GM23338 (cell line): ENCODE results near the gene XRCC5. TPM values are rescaled to one million over a fixed set of nuclear protein-coding genes. Genes with fewer than 3 reads are reported as not detected.

Source experiments
- ATAC-seq: fragments of 200-7000 bp; cut with Tn5 transposase; 3 replicates; pipeline ENCODE4 v1.9.1; 2020
- DNase-seq: peaks from one replicate; pipeline ENCODE4 v3.0.0-alpha.2; 2015; ENCODE audit warnings: low spot score
- H2AFZ ChIP-seq: fragments of 200-600 bp; sonication (generic); 2 replicates; pipeline ENCODE4 v1.8.0; 2016; ENCODE audit warnings: antibody characterized with exemption, mild to moderate bottlenecking, moderate library complexity
- H3F3A ChIP-seq: fragments of 200-600 bp; sonication (generic); replicated peaks from 2 replicates; pipeline ENCODE4 v1.8.0; 2017; ENCODE audit warnings: antibody characterized with exemption, mixed run types, low read depth
- H3K27ac ChIP-seq: fragments of 200-600 bp; sonication (generic); 2 replicates; pipeline ENCODE4 v1.6.1; 2016; ENCODE audit warnings: low read depth
- H3K27me3 ChIP-seq: fragments of 200-600 bp; sonication (generic); 2 replicates; pipeline ENCODE4 v1.8.0; 2016; ENCODE audit warnings: mild to moderate bottlenecking, mixed run types, moderate library complexity; ENCODE audit not compliant: insufficient read depth
- H3K36me3 ChIP-seq: fragments of 200-600 bp; sonication (generic); 2 replicates; pipeline ENCODE4 v1.8.0; 2016; ENCODE audit warnings: mild to moderate bottlenecking; ENCODE audit not compliant: insufficient read depth
- H3K4me1 ChIP-seq: fragments of 200-600 bp; sonication (generic); 2 replicates; pipeline ENCODE4 v1.8.0; 2016; ENCODE audit warnings: mild to moderate bottlenecking, moderate library complexity; ENCODE audit not compliant: insufficient read depth
- H3K4me2 ChIP-seq: fragments of 200-600 bp; sonication (generic); 2 replicates; pipeline ENCODE4 v1.7.1; 2017; ENCODE audit warnings: mixed run types
- H3K4me3 ChIP-seq: fragments of 200-600 bp; sonication (generic); 2 replicates; pipeline ENCODE4 v1.6.1; 2016; ENCODE audit warnings: mixed run types
- H3K79me2 ChIP-seq: fragments of 200-600 bp; sonication (generic); replicated peaks from 2 replicates; pipeline ENCODE4 v1.8.0; 2017; ENCODE audit warnings: mild to moderate bottlenecking; ENCODE audit not compliant: insufficient read depth
- H3K9me2 ChIP-seq: fragments of 200-600 bp; sonication (generic); 2 replicates; pipeline ENCODE4 v1.8.0; 2017; ENCODE audit not compliant: insufficient read depth
- H4K20me1 ChIP-seq: fragments of 200-600 bp; sonication (generic); replicated peaks from 2 replicates; pipeline ENCODE4 v1.8.0; 2017; ENCODE audit warnings: mild to moderate bottlenecking; ENCODE audit not compliant: insufficient read depth
- H3K27ac Mint-ChIP-seq: 2 replicates; pipeline ENCODE4 v1.8.0; 2020; ENCODE audit warnings: inconsistent platforms, mild to moderate bottlenecking, moderate library complexity, mixed read lengths
- H3K27me3 Mint-ChIP-seq: 3 replicates; pipeline ENCODE4 v1.8.0; 2022; ENCODE audit warnings: low read depth, mild to moderate bottlenecking, moderate library complexity, mixed read lengths, inconsistent platforms; ENCODE audit not compliant: insufficient read depth, poor library complexity
- H3K36me3 Mint-ChIP-seq: 3 replicates; pipeline ENCODE4 v1.8.0; 2021; ENCODE audit warnings: low read depth, mild to moderate bottlenecking, inconsistent platforms, moderate library complexity, mixed read lengths
- H3K4me1 Mint-ChIP-seq: 3 replicates; pipeline ENCODE4 v1.8.0; 2020; ENCODE audit warnings: mild to moderate bottlenecking, inconsistent platforms, mixed read lengths
- H3K4me3 Mint-ChIP-seq: 3 replicates; pipeline ENCODE4 v1.8.0; 2021; ENCODE audit warnings: moderate library complexity, mild to moderate bottlenecking, inconsistent platforms, mixed read lengths
- H3K9me3 Mint-ChIP-seq: 3 replicates; pipeline ENCODE4 v1.8.0; 2020; ENCODE audit warnings: moderate library complexity, mild to moderate bottlenecking, inconsistent platforms, mixed read lengths
- CTCF ChIP-seq, 2 experiments: fragments of 200-600 bp in 1 of 2; sonication (generic) in 1 of 2; conservative IDR thresholded peaks; 2 replicates each; pipeline versions ENCODE4 v1.5.1 to v1.6.1; 2016 to 2017; ENCODE audit warnings: antibody characterized with exemption in 2 of 2, low read depth in 2 of 2, mild to moderate bottlenecking in 2 of 2, moderate library complexity in 1 of 2
- ETS1 ChIP-seq: IDR thresholded peaks from 2 replicates; pipeline ENCODE4 v1.6.1; 2016; ENCODE audit warnings: antibody characterized with exemption
- JUNB ChIP-seq: IDR thresholded peaks from one replicate; pipeline ENCODE4 v1.6.1; 2016; ENCODE audit warnings: antibody characterized with exemption; ENCODE audit not compliant: unreplicated experiment
- NANOG ChIP-seq: IDR thresholded peaks from 2 replicates; pipeline ENCODE4 v1.6.1; 2016; ENCODE audit warnings: antibody characterized with exemption, borderline replicate concordance
- STAT1 ChIP-seq: IDR thresholded peaks from one replicate; pipeline ENCODE4 v1.6.1; 2016; ENCODE audit warnings: antibody characterized with exemption; ENCODE audit not compliant: unreplicated experiment
- ZNF114 ChIP-seq: fragments of 250-450 bp; sonication (Bioruptor Pico); IDR thresholded peaks from 2 replicates; pipeline ENCODE4 v1.5.0; 2020; ENCODE audit warnings: mild to moderate bottlenecking, moderate library complexity
- ZNF331 ChIP-seq: fragments of 250-450 bp; sonication (Bioruptor Pico); IDR thresholded peaks from 2 replicates; pipeline ENCODE4 v1.5.0; 2020; ENCODE audit warnings: low read depth, mild to moderate bottlenecking, moderate library complexity
- ZNF462 ChIP-seq: fragments of 250-450 bp; sonication (Bioruptor Pico); IDR thresholded peaks from 2 replicates; pipeline ENCODE4 v1.5.0; 2020; ENCODE audit warnings: mild to moderate bottlenecking, moderate library complexity
- polyA plus RNA-seq: library from polyadenylated mRNA; unstranded; fragments of >200 nt; fragmentation: Nextera tagmentation; extraction: Ambion mirVana; gene quantifications from 2 replicates; pipeline ENCODE4 v1.2.1, GENCODE V29; 2016
- total RNA-seq: library from RNA; depleted of rRNA; stranded (reverse); fragments of >200 nt; shearing (Covaris generic); gene quantifications from 2 replicates; pipeline ENCODE4 v1.2.3, GENCODE V29; 2014

XRCC5 gene
- total and polyA plus RNA-seq, 2 experiments from 2014 or later = 499 to 524 TPM

- H3K36me3 ChIP-seq = peaks cover 68% of the 10 kb centered on the region
These were observed 96.3 kb downstream of the XRCC5 start for GRCh38 chr2:216205486-216205885.

GRCh38 chr2:216206041-216206703 lies 97.0 kb downstream of the XRCC5 start:
- no peak overlapping the region for H3K27ac ChIP-seq
- peaks cover 8% of the 10 kb centered on the region for H3F3A ChIP-seq
- no peaks in the 10 kb centered on the region for H3K79me2 ChIP-seq
- H4K20me1 ChIP-seq = peaks cover 11% of the 10 kb centered on the region; the same call in 1 of the 2 replicates
- Mint-ChIP-seq H3K36me3 (peaks cover 76% of the 10 kb centered on the region), H3K4me1 (peaks cover 10% of the 10 kb centered on the region), H3K27ac (no peak overlapping the region), H3K4me3 (no peak overlapping the region), H3K27me3 (peaks cover 4% of the 10 kb centered on the region), H3K9me3 (no peaks in the 10 kb centered on the region)
- no peaks in the 10 kb centered on the region for H3K9me2 ChIP-seq
- no peak overlapping the region for H3K4me2 ChIP-seq
- no peak overlapping the region for H2AFZ ChIP-seq
- H3K27me3 ChIP-seq = no peaks in the 10 kb centered on the region
- peaks cover 61% of the 10 kb centered on the region for H3K36me3 ChIP-seq
- DNase-seq (no peak), ATAC-seq (no peak)
- H3K4me3 ChIP-seq = no peak overlapping the region
- 0 out of 2 replicates have a peak, but pooled peaks cover 3% of the 10 kb centered on the region for H3K4me1 ChIP-seq
- TF ChIP-seq ZNF462 (CRISPR knock-in tag) (no peak), ZNF331 (no peak), NANOG (no peak), CTCF (conservative IDR thresholded peaks at IDR 0.05; ENCODE audit: low read depth in 2 of 2) (no peak), ZNF114 (CRISPR knock-in tag) (no peak), JUNB (no peak), STAT1 (no peak), ETS1 (no peak)

More at GRCh38 chr2:216205486-216205885, 96.3 kb downstream of the XRCC5 start:
- Histone ChIP-seq H3F3A (peaks cover 8% of the 10 kb centered on the region), H2AFZ (no peak overlapping the region), H3K79me2 (no peaks in the 10 kb centered on the region), H3K27ac (no peak overlapping the region), H4K20me1 (peaks cover 11% of the 10 kb centered on the region; the same call in 1 of the 2 replicates), H3K27me3 (no peaks in the 10 kb centered on the region), H3K9me2 (no peaks in the 10 kb centered on the region), H3K4me3 (no peak overlapping the region), H3K4me1 (0 out of 2 replicates have a peak, but pooled peaks cover 3% of the 10 kb centered on the region), H3K4me2 (no peak overlapping the region)
- Mint-ChIP-seq H3K9me3 (no peaks in the 10 kb centered on the region), H3K36me3 (peaks cover 83% of the 10 kb centered on the region), H3K27me3 (peaks cover 4% of the 10 kb centered on the region), H3K4me3 (no peak overlapping the region), H3K27ac (no peak overlapping the region), H3K4me1 (peaks cover 10% of the 10 kb centered on the region)
- no peak for TF ChIP-seq JUNB
- DNase-seq (no peak), ATAC-seq (no peak)
